ENCODE measurements around the gene PAPPA.

The PAPPA gene

DNA sequence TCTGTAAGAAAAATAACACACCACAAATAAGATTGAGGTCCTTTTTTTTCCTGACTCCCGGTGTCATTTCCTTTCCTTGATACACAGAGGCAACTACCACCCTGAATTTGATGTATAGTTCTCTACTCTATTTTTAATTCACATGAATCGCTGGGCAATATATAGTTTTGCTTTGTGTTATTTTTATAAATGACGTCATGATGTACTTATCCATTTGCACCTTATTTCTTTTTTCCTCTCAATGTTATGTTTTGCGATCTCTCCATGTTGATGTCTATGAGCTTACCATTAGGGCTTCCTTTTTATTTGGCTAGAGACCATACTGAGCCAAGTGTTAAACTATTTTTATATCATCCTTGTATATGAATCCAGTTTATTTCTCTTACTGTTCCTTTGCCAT is 175.9 kb downstream of the PAPPA start:
- in situ Hi-C loops (cut with HindIII; ENCODE audit: low pct_ligation_motif_present, low sequenced_read_pairs) = no loop called here
- no peak for DNase-seq
- no peak overlapping the region for H3K4me3 ChIP-seq (ENCODE audit: low read depth, low read length)
- H3K36me3 ChIP-seq (replicated peaks) = peaks cover 45% of the 10 kb centered on the region
- TF ChIP-seq, protein P1, sequence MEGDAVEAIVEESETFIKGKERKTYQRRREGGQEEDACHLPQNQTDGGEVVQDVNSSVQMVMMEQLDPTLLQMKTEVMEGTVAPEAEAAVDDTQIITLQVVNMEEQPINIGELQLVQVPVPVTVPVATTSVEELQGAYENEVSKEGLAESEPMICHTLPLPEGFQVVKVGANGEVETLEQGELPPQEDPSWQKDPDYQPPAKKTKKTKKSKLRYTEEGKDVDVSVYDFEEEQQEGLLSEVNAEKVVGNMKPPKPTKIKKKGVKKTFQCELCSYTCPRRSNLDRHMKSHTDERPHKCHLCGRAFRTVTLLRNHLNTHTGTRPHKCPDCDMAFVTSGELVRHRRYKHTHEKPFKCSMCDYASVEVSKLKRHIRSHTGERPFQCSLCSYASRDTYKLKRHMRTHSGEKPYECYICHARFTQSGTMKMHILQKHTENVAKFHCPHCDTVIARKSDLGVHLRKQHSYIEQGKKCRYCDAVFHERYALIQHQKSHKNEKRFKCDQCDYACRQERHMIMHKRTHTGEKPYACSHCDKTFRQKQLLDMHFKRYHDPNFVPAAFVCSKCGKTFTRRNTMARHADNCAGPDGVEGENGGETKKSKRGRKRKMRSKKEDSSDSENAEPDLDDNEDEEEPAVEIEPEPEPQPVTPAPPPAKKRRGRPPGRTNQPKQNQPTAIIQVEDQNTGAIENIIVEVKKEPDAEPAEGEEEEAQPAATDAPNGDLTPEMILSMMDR (IDR thresholded peaks at IDR 0.05; ENCODE audit: low read depth, low read length, missing control alignments) = no peak
- no peaks in the 10 kb centered on the region for H3K27me3 ChIP-seq (replicated peaks)
- no peak overlapping the region for H3K27ac ChIP-seq

DNA sequence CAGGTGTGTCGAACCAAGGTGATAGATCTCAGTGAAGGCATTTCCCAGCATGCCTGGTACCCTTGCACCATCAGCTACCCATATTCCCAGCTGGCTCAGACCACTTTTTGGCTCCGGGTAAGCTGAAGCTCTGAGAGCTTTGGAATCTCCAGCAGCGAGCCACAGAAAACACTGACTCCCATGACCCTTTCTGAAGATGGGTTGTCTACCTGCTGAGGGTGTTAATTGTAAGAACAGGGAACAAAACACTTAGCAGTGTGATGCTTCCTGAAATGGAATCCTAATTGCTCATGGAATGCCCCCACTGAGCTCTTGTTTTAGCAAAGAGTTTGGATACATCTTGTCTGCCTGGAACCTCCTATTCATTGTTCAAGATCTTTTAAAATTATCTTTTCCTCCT is 177.7 kb downstream of the PAPPA start:
- no peak overlapping the region for H3K4me3 ChIP-seq (ENCODE audit: low read depth, low read length)
- no peak for DNase-seq
- TF ChIP-seq, protein P1 (IDR thresholded peaks at IDR 0.05; ENCODE audit: low read depth, low read length, missing control alignments) = no peak
- H3K27ac ChIP-seq = no peak overlapping the region
- H3K36me3 ChIP-seq (replicated peaks) = peaks cover 62% of the 10 kb centered on the region
- H3K27me3 ChIP-seq (replicated peaks) = no peaks in the 10 kb centered on the region
- in situ Hi-C loops (cut with HindIII; ENCODE audit: low pct_ligation_motif_present, low sequenced_read_pairs) = no loop called here

DNA sequence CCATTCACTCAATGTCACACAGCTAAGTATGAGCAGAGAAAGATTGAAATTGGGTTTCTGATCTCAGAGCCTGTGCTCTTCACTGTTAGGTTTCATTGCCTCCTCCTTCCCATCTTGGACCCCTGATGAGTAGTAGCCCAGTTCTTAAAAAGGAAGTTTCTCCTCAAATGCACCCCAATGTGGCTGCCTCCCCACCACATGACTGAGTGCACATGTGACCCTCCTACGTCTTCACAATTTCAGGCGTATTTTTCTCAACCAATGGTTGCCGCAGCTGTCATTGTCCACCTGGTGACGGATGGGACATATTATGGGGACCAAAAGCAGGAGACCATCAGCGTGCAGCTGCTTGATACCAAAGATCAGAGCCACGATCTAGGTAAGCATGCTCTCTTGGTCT is 178.5 kb downstream of the PAPPA start:
- TF ChIP-seq, protein P1 (IDR thresholded peaks at IDR 0.05; ENCODE audit: low read depth, low read length, missing control alignments) = no peak
- Histone ChIP-seq H3K27ac (no peak overlapping the region), H3K4me3 (ENCODE audit: low read depth, low read length) (no peak overlapping the region), H3K36me3 (replicated peaks) (peaks cover 61% of the 10 kb centered on the region), H3K27me3 (replicated peaks) (no peaks in the 10 kb centered on the region)
- in situ Hi-C loops (cut with HindIII; ENCODE audit: low pct_ligation_motif_present, low sequenced_read_pairs) = no loop called here
- DNase-seq = no peak

DNA sequence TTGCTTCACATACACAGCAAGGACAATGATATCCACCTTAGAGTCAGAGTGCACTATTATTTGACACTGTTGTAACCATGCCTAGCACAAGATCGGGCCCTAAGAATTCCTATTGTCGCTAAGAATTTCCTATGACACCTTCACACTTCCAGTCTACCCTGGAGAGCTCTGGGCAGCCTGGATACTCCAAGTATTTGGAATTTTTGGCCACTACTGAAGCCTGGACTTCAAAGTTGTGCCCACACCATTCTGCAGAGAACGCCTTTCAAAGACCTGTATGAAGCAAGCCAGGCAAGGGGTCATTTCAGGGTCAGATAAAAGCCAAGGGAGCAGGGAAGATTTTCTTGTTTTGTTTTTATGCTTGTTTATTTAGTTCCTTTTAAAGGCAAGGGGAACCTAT is 179.7 kb downstream of the PAPPA start:
- peaks cover 70% of the 10 kb centered on the region for H3K36me3 ChIP-seq (replicated peaks)
- DNase-seq = no peak
- H3K4me3 ChIP-seq (ENCODE audit: low read depth, low read length) = no peak overlapping the region
- in situ Hi-C loops (cut with HindIII; ENCODE audit: low pct_ligation_motif_present, low sequenced_read_pairs) = no loop called here
- TF ChIP-seq, protein P1 (IDR thresholded peaks at IDR 0.05; ENCODE audit: low read depth, low read length, missing control alignments) = no peak
- no peak overlapping the region for H3K27ac ChIP-seq
- H3K27me3 ChIP-seq (replicated peaks) = no peaks in the 10 kb centered on the region

DNA sequence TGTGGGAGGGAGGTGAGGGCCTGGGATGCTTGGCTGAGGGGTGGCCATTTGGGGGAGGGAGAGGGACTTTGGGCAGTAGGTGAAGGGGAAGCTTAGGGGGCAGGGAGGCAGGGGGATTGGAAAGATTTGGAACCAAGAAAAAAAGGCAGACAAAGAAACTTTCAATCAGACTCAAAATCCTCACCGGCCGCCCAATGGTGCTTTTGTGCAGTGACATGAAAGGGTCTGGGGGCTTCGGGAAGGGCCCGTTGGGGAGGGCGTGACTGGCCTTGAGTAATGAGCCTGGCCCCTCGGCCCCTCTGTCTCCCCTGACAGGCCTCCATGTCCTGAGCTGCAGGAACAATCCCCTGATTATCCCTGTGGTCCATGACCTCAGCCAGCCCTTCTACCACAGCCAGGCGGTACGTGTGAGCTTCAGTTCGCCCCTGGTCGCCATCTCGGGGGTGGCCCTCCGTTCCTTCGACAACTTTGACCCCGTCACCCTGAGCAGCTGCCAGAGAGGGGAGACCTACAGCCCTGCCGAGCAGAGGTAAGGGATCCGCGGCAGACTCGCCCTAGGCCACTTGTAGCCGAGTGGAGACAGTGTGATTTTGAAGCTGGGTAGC is 181.1 kb downstream of the PAPPA start:
- TF ChIP-seq, protein P1 (IDR thresholded peaks at IDR 0.05; ENCODE audit: low read depth, low read length, missing control alignments) = no peak
- H3K27ac ChIP-seq = no peak overlapping the region
- peaks cover 82% of the 10 kb centered on the region for H3K36me3 ChIP-seq (replicated peaks)
- H3K4me3 ChIP-seq (ENCODE audit: low read depth, low read length) = no peak overlapping the region
- no peaks in the 10 kb centered on the region for H3K27me3 ChIP-seq (replicated peaks)
- no peak for DNase-seq
- in situ Hi-C loops (cut with HindIII; ENCODE audit: low pct_ligation_motif_present, low sequenced_read_pairs) = no loop called here

DNA sequence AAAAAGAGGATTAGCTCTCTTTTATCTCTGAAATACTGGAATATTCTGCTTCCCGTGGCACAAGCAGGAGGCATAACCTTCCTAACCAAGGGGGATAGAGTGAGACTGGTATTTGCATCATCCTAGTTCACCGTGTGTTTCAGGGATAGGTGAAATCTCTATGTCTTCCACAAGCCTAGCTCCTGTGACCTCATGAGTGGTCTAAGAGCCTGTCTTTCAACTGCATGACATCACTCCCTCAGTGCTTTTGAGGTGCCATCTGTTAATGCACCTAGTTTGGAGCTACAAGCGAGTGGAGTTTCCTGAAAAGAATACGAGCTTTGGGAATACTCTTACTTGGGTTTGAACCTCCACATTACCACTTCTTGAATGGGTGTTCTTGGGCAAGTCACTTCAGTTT is 181.8 kb downstream of the PAPPA start:
- Histone ChIP-seq H3K27me3 (replicated peaks) (no peaks in the 10 kb centered on the region), H3K4me3 (ENCODE audit: low read depth, low read length) (no peak overlapping the region), H3K27ac (no peak overlapping the region), H3K36me3 (replicated peaks) (peaks cover 90% of the 10 kb centered on the region)
- no peak for DNase-seq
- TF ChIP-seq, protein P1 (IDR thresholded peaks at IDR 0.05; ENCODE audit: low read depth, low read length, missing control alignments) = no peak
- in situ Hi-C loops (cut with HindIII; ENCODE audit: low pct_ligation_motif_present, low sequenced_read_pairs) = no loop called here

Measured in brain microvascular endothelial cell (primary cell).